ENCODE results near the gene TMEM208. TPM values are rescaled to one million over a fixed set of nuclear protein-coding genes. Genes with fewer than 3 reads are reported as not detected.

TMEM208 gene
- total RNA-seq, 2 experiments from 2014 or later: 32.3 to 39.7 TPM

- CTCF ChIA-PET: interaction anchor here (0.8 to 3.2 kb wide), 19 partner anchors 8 to 279 kb away, joined by 3 to 41 read pairs (median 3); partner anchors contain the start of genes ATP6V0D1, E2F4, FBXL8 and FHOD1
- no peak for ATAC-seq
- no peaks in the 10 kb centered on the region for H3K27me3 Mint-ChIP-seq
- DNase-seq: no peak
- H3K4me3 Mint-ChIP-seq: peak overlapping the region; percentile 98
- peaks cover 50% of the 10 kb centered on the region for H3K4me1 Mint-ChIP-seq
- no peaks in the 10 kb centered on the region for H3K9me3 Mint-ChIP-seq (ENCODE audit: low read depth)
- H3K27ac Mint-ChIP-seq: peak overlapping the region; percentile 96
- peaks cover 18% of the 10 kb centered on the region for H3K36me3 Mint-ChIP-seq
Measured at GRCh38 chr16:67226295-67226803, 581 bp upstream of the TMEM208 start.

GRCh38 chr16:67227567-67227921 lies 614 bp downstream of the TMEM208 start:
- ATAC-seq (no peak), DNase-seq (no peak)
- H3K27me3 Mint-ChIP-seq: no peaks in the 10 kb centered on the region
- H3K9me3 Mint-ChIP-seq (ENCODE audit: low read depth): no peaks in the 10 kb centered on the region
- H3K36me3 Mint-ChIP-seq: peaks cover 27% of the 10 kb centered on the region
- peak overlapping the region; percentile 96 for H3K27ac Mint-ChIP-seq
- H3K4me3 Mint-ChIP-seq: peak overlapping the region; percentile 98
- H3K4me1 Mint-ChIP-seq: peaks cover 50% of the 10 kb centered on the region
- CTCF ChIA-PET: interaction anchor here (0.8 to 3.2 kb wide), 13 partner anchors 9 to 278 kb away, joined by 3 to 41 read pairs (median 5); partner anchors contain the start of genes E2F4, ELMO3, FBXL8 and FHOD1

GRCh38 chr16:67228034-67228785 lies 1.3 kb downstream of the TMEM208 start:
- Mint-ChIP-seq H3K4me3 (peak overlapping the region; percentile 98), H3K27me3 (no peaks in the 10 kb centered on the region), H3K9me3 (ENCODE audit: low read depth) (no peaks in the 10 kb centered on the region), H3K27ac (peak overlapping the region; percentile 96), H3K4me1 (peaks cover 50% of the 10 kb centered on the region), H3K36me3 (peaks cover 29% of the 10 kb centered on the region)
- CTCF ChIA-PET: interaction anchor here (1.6 to 3.2 kb wide), 6 partner anchors 8 to 43 kb away, joined by 4 to 41 read pairs (median 8); partner anchors contain the start of genes E2F4, ELMO3 and FHOD1
- no peak for ATAC-seq
- DNase-seq: no peak

DNA sequence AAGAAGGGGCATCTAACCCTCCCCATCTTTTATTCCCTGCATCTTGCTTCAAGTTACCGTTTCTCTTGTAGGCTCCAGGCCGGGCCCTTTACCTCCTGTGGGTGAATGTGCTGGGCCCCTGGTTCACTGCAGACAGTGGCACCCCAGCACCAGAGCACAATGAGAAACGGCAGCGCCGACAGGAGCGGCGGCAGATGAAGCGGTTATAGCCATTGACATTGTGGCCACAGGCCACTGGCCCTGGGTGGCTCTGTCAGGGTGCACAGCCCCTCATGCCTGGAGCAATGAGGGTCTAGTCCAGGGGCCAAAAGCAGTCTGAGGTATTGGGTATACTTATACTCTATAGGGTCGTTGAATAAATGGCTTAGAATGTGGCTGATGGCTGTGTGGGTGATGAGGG lies 2.0 kb downstream of the TMEM208 start:
- no peak for DNase-seq
- ATAC-seq: no peak
- CTCF ChIA-PET: interaction anchor here (3.2 kb wide), 1 partner anchor 17 kb away, joined by 41 read pairs; the partner anchor contains the start of gene FHOD1
- Mint-ChIP-seq H3K36me3 (peaks cover 29% of the 10 kb centered on the region), H3K4me3 (no peak overlapping the region), H3K9me3 (ENCODE audit: low read depth) (no peaks in the 10 kb centered on the region), H3K4me1 (peaks cover 44% of the 10 kb centered on the region), H3K27ac (no peak overlapping the region), H3K27me3 (no peaks in the 10 kb centered on the region)

DNA sequence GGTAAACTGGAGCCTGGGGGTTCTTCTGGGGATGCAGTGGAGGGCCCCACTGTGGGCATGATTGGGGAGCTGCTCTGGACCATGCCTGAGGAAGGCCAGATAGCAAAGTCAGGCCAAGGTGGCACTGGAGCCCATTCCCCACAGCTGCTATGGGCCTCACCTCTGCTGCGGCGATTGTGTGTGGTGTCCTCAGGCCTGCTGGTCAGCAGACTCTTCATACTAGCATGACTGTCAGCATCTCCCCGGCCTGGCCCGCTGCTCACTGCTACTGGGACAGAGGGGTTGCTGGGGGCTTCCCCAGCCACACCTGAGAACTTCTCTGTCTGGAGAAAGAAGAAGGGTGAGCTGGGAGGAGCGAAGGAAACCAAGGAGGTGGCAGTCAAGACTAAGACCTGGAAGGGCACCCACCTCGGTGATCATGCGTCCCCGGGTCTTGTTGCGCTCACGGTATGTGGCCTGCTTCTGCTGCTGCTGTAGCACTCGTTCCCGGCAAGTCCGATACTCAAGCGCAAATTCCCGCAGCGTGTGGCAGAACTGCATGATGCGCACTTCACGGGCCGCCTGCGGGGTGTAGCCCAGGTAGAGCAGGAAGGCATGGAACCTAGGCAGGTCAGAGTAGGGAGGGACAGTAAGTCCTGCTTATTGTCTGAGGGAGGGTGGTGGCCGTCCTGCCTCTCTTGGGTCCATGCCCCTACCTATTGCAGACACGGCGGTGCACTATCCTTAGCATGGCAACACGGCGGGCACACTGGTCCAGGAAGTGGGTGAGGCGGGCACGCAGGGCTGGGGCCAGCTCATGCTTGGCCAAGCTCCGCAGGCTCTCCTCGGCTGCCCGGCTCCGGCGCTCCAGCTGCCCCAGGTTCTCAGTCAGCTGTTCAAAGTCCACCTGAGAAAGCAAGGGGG lies 3.2 kb downstream of the TMEM208 start:
- no peak overlapping the region for H3K4me3 Mint-ChIP-seq
- ATAC-seq (no peak), DNase-seq (no peak)
- peaks cover 33% of the 10 kb centered on the region for H3K4me1 Mint-ChIP-seq
- H3K36me3 Mint-ChIP-seq: peaks cover 29% of the 10 kb centered on the region
- no peaks in the 10 kb centered on the region for H3K9me3 Mint-ChIP-seq (ENCODE audit: low read depth)
- H3K27me3 Mint-ChIP-seq: no peaks in the 10 kb centered on the region
- CTCF ChIA-PET: no interaction called here
- no peak overlapping the region for H3K27ac Mint-ChIP-seq

DNA sequence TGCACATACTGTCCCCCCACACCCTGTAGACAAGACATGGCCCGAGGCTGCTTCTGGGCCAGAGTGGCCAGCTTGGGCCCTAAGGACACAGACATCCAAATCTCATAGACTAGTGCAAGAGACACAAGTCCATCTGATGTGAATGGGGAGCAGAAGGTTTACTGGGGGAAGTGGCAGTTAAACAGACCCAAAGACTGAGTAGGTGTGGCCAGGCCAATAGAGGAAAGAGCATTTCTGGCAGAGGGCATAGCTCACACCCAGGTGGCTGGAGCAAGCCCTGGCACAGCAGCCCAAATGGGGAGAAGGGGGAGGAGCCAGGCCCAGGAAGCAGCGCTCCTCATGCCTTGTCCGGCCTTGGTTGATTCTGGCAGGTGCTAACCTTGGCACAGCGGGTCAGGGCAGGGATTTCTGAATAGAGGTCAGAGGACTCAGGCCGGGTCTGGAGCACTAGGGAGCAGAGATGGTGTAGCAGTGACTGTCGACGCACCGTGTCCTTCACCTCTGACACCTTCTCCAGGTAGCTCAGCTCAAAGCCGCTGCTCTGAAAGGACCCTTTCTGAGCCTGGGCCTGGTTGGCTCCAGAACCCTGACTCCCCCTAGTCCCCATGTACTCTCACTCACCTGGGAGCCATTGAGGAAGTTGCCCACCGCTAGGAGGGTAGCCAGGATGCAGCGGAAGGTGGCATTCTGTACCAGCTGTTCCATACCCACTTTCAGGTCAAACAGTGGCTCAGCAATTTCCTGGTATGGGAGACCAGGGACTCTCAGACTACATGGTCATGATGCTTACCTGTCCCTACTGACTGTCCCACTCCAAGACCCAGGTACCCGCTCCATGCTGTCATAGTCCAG lies 4.1 kb downstream of the TMEM208 start:
- H3K36me3 Mint-ChIP-seq: peaks cover 30% of the 10 kb centered on the region
- H3K4me3 Mint-ChIP-seq: no peak overlapping the region
- peaks cover 26% of the 10 kb centered on the region for H3K4me1 Mint-ChIP-seq
- ATAC-seq (no peak), DNase-seq (no peak)
- H3K9me3 Mint-ChIP-seq (ENCODE audit: low read depth): no peaks in the 10 kb centered on the region
- no peaks in the 10 kb centered on the region for H3K27me3 Mint-ChIP-seq
- peak overlapping the region; percentile 54 for H3K27ac Mint-ChIP-seq
- CTCF ChIA-PET: interaction anchor here (1.3 to 1.5 kb wide), 2 partner anchors 12 to 16 kb away, joined by 4 to 6 read pairs; partner anchors contain the start of gene FHOD1

DNA sequence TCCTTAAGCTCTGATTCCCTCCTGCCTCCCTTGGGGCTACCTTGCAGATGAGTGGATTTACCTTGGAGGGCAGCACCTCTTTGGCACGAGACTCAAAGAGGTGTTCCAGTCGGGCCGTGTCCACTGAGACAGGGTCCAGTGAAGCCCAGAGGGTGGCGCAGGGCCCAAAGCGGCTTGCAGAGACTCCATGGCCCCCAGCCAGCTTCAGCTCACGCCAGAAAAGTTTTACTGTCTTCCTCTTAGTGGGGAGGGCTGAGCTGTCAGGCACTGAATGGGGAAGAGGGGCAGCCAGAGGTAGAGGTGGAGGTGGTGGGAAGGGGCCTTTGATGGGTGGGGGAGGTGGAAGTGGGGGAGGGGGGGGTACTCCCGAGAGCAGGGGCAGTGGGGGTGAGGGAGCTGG lies 6.7 kb downstream of the TMEM208 start:
- no peak for ATAC-seq
- CTCF ChIA-PET: no interaction called here
- H3K4me1 Mint-ChIP-seq: peaks cover 10% of the 10 kb centered on the region
- no peak overlapping the region for H3K27ac Mint-ChIP-seq
- no peaks in the 10 kb centered on the region for H3K9me3 Mint-ChIP-seq (ENCODE audit: low read depth)
- no peak for DNase-seq
- H3K27me3 Mint-ChIP-seq: no peaks in the 10 kb centered on the region
- no peak overlapping the region for H3K4me3 Mint-ChIP-seq
- peaks cover 46% of the 10 kb centered on the region for H3K36me3 Mint-ChIP-seq

DNA sequence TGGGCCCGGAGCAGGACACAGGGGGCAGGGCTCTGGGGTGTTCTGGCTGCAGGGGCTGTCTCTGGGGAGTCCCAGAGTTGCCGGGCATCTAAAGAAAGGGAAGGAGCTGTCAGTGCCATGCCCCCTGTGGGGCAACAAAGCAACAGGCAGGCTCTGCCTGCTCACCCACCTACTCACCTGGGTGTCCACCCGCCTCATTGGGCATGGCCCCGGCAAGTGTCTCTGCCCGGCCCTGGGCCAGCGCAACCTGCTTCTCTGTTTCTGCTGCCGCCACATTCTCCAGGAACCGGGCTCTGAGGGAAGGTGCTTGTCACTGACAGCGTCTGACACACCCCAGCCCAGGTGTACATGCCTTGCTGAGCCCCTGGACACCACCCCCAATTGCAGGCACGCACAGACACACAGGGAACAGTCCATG lies 7.3 kb downstream of the TMEM208 start:
- Mint-ChIP-seq H3K27ac (no peak overlapping the region), H3K27me3 (no peaks in the 10 kb centered on the region), H3K36me3 (peaks cover 44% of the 10 kb centered on the region), H3K4me3 (no peak overlapping the region), H3K9me3 (ENCODE audit: low read depth) (no peaks in the 10 kb centered on the region), H3K4me1 (peaks cover 8% of the 10 kb centered on the region)
- CTCF ChIA-PET: no interaction called here
- DNase-seq: no peak
- ATAC-seq: no peak

DNA sequence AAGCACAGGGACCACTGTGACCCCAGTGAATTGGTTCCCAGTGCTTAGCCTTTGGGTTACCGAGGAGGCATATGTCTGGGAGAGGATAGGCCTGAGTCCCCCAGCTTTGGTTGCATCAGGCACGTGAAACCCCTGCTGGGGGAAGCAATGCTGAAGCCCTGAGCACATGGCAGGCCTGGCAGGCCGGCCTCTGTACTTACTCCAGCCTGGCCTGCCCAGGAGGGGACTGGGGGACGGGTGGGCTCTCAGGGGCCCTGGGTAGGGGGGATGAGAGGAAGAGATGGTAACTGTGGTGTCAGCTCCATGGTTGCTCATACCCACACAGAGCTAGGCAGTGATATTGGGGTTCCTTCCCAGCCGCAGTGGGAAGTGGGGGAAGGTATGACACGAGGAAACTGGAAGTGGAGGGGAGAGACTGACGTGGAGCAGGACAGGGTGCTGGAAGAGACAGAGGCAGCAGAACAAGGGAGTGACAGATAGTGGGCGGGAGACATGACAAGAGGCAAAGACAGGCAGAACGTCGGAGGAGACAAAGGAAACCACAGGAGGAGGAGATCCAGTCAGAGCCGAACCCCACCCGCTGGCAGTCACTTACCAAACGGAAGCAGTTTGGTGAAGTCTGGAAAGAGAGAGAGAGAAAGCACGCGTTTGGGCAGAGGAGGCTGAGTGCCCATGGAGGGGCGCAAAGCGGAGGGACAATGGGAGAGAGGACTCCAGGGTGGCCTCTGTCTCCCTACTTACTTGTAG lies 9.1 kb downstream of the TMEM208 start:
- H3K27me3 Mint-ChIP-seq: no peaks in the 10 kb centered on the region
- H3K4me3 Mint-ChIP-seq: peak overlapping the region; percentile 54
- H3K27ac Mint-ChIP-seq: peak overlapping the region; percentile 88
- peaks cover 8% of the 10 kb centered on the region for H3K4me1 Mint-ChIP-seq
- DNase-seq (peak; percentile 72), ATAC-seq (peak; percentile 62)
- H3K36me3 Mint-ChIP-seq: peaks cover 32% of the 10 kb centered on the region
- H3K9me3 Mint-ChIP-seq (ENCODE audit: low read depth): no peaks in the 10 kb centered on the region
- CTCF ChIA-PET: interaction anchor here (0.7 to 1.2 kb wide), 2 partner anchors 9 to 89 kb away, joined by 3 to 6 read pairs; partner anchors contain the start of gene TMEM208

GRCh38 chr16:67236563-67237395 lies 9.8 kb downstream of the TMEM208 start:
- DNase-seq (peak; percentile 87), ATAC-seq (peak; percentile 92)
- peak overlapping the region; percentile 88 for H3K27ac Mint-ChIP-seq
- peaks cover 27% of the 10 kb centered on the region for H3K36me3 Mint-ChIP-seq
- H3K4me1 Mint-ChIP-seq: peaks cover 15% of the 10 kb centered on the region
- H3K9me3 Mint-ChIP-seq (ENCODE audit: low read depth): no peaks in the 10 kb centered on the region
- CTCF ChIA-PET: interaction anchor here (1.2 to 1.5 kb wide), 2 partner anchors 10 to 13 kb away, joined by 3 to 6 read pairs; partner anchors contain the start of gene TMEM208
- peak overlapping the region; percentile 54 for H3K4me3 Mint-ChIP-seq
- no peaks in the 10 kb centered on the region for H3K27me3 Mint-ChIP-seq

Data from activated CD8-positive, alpha-beta memory T cell treated with anti-CD3 and anti-CD28 coated beads, Interleukin-2, amount 10 ng/mL, durations not matched to agents 7 days and 5 days (primary cell).